ENCODE data around the gene KCTD16.

KCTD16 gene

GRCh38 chr5:144210655-144211054, 40.0 kb downstream of the KCTD16 start:
- Mint-ChIP-seq H3K27me3 (ENCODE audit: low read depth, poor library complexity) (peaks cover 27% of the 10 kb centered on the region), H3K27ac (no peak overlapping the region), H3K4me3 (no peak overlapping the region), H3K4me1 (peaks cover 7% of the 10 kb centered on the region), H3K36me3 (ENCODE audit: low read depth) (no peaks in the 10 kb centered on the region), H3K9me3 (no peaks in the 10 kb centered on the region)
- no peak for TF ChIP-seq CTCF (IDR thresholded peaks at IDR 0.05)
- no peak for DNase-seq

- H3K36me3 Mint-ChIP-seq (ENCODE audit: low read depth): no peaks in the 10 kb centered on the region
- H3K27ac Mint-ChIP-seq: no peak overlapping the region
- H3K4me1 Mint-ChIP-seq: peaks cover 6% of the 10 kb centered on the region
- TF ChIP-seq CTCF (IDR thresholded peaks at IDR 0.05): no peak
- no peaks in the 10 kb centered on the region for H3K9me3 Mint-ChIP-seq
- H3K4me3 Mint-ChIP-seq: no peak overlapping the region
- H3K27me3 Mint-ChIP-seq (ENCODE audit: low read depth, poor library complexity): no peaks in the 10 kb centered on the region
- no peak for DNase-seq
Observed at GRCh38 chr5:144219869-144220268, 49.2 kb downstream of the KCTD16 start.

- no peak for DNase-seq
- Mint-ChIP-seq H3K27me3 (ENCODE audit: low read depth, poor library complexity) (no peaks in the 10 kb centered on the region), H3K4me3 (no peak overlapping the region), H3K4me1 (no peaks in the 10 kb centered on the region), H3K9me3 (no peaks in the 10 kb centered on the region), H3K36me3 (ENCODE audit: low read depth) (no peaks in the 10 kb centered on the region), H3K27ac (no peak overlapping the region)
- TF ChIP-seq CTCF (IDR thresholded peaks at IDR 0.05): no peak
Observed at GRCh38 chr5:144227363-144227999, 56.8 kb downstream of the KCTD16 start.

GRCh38 chr5:144230806-144231205, 60.1 kb downstream of the KCTD16 start:
- Mint-ChIP-seq H3K27me3 (ENCODE audit: low read depth, poor library complexity) (no peaks in the 10 kb centered on the region), H3K9me3 (no peaks in the 10 kb centered on the region), H3K4me1 (no peaks in the 10 kb centered on the region), H3K36me3 (ENCODE audit: low read depth) (no peaks in the 10 kb centered on the region), H3K4me3 (no peak overlapping the region), H3K27ac (no peak overlapping the region)
- no peak for TF ChIP-seq CTCF (IDR thresholded peaks at IDR 0.05)
- DNase-seq: no peak

GRCh38 chr5:144232285-144232684, 61.6 kb downstream of the KCTD16 start:
- no peak for DNase-seq
- Mint-ChIP-seq H3K36me3 (ENCODE audit: low read depth) (no peaks in the 10 kb centered on the region), H3K27ac (no peak overlapping the region), H3K4me3 (no peak overlapping the region), H3K27me3 (ENCODE audit: low read depth, poor library complexity) (no peaks in the 10 kb centered on the region), H3K4me1 (no peaks in the 10 kb centered on the region), H3K9me3 (no peaks in the 10 kb centered on the region)
- TF ChIP-seq CTCF (IDR thresholded peaks at IDR 0.05): no peak

- DNase-seq: no peak
- Mint-ChIP-seq H3K27ac (no peak overlapping the region), H3K4me1 (no peaks in the 10 kb centered on the region), H3K27me3 (ENCODE audit: low read depth, poor library complexity) (no peaks in the 10 kb centered on the region), H3K9me3 (no peaks in the 10 kb centered on the region), H3K36me3 (ENCODE audit: low read depth) (no peaks in the 10 kb centered on the region), H3K4me3 (no peak overlapping the region)
- no peak for TF ChIP-seq CTCF (IDR thresholded peaks at IDR 0.05)
Observed at GRCh38 chr5:144236499-144236898, 65.8 kb downstream of the KCTD16 start.

Data from nephron progenitor cell (in vitro differentiated cells).